ENCODE results near the gene ZNF672.

The ZNF672 gene

DNA sequence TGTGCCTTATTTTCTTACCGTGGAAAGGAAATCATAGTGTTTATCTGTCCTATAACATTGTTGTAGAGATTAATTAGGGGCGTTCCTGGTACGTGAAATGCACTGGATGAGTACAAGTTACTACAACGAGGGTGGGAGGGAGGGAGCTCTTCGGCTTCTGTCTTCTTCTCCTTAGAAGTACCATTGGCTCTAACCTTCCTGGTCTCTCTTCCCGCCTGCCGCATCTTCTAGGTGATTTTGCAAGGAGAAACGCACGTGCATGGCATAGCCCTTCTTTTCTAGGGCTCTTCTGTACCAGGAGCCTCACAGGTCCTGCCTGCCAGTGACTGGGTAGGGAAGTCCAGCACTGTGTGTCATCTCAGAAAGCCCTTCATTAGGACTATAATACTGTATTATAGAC, 29.1 kb upstream of the ZNF672 start:
- ATAC-seq (ENCODE audit: low read depth), result no peak
- no peaks in the 10 kb centered on the region for H3K27me3 ChIP-seq (ENCODE audit: insufficient read depth, poor library complexity, severe bottlenecking)
- H3K27ac ChIP-seq (ENCODE audit: poor library complexity, severe bottlenecking), result no peak overlapping the region
- no peak overlapping the region for H3K4me3 ChIP-seq (ENCODE audit: severe bottlenecking)
- H3K9me3 ChIP-seq (ENCODE audit: severe bottlenecking), result no peaks in the 10 kb centered on the region
- DNase-seq (ENCODE audit: low spot score), result no peak
- H3K4me1 ChIP-seq (ENCODE audit: insufficient read depth, poor library complexity, severe bottlenecking), result no peaks in the 10 kb centered on the region
- TF ChIP-seq, protein P1, sequence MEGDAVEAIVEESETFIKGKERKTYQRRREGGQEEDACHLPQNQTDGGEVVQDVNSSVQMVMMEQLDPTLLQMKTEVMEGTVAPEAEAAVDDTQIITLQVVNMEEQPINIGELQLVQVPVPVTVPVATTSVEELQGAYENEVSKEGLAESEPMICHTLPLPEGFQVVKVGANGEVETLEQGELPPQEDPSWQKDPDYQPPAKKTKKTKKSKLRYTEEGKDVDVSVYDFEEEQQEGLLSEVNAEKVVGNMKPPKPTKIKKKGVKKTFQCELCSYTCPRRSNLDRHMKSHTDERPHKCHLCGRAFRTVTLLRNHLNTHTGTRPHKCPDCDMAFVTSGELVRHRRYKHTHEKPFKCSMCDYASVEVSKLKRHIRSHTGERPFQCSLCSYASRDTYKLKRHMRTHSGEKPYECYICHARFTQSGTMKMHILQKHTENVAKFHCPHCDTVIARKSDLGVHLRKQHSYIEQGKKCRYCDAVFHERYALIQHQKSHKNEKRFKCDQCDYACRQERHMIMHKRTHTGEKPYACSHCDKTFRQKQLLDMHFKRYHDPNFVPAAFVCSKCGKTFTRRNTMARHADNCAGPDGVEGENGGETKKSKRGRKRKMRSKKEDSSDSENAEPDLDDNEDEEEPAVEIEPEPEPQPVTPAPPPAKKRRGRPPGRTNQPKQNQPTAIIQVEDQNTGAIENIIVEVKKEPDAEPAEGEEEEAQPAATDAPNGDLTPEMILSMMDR (IDR thresholded peaks at IDR 0.05; ENCODE audit: poor library complexity, severe bottlenecking), result no peak
- no peaks in the 10 kb centered on the region; the same call in 1 of the 2 replicates for H3K36me3 ChIP-seq (ENCODE audit: low read depth)

DNA sequence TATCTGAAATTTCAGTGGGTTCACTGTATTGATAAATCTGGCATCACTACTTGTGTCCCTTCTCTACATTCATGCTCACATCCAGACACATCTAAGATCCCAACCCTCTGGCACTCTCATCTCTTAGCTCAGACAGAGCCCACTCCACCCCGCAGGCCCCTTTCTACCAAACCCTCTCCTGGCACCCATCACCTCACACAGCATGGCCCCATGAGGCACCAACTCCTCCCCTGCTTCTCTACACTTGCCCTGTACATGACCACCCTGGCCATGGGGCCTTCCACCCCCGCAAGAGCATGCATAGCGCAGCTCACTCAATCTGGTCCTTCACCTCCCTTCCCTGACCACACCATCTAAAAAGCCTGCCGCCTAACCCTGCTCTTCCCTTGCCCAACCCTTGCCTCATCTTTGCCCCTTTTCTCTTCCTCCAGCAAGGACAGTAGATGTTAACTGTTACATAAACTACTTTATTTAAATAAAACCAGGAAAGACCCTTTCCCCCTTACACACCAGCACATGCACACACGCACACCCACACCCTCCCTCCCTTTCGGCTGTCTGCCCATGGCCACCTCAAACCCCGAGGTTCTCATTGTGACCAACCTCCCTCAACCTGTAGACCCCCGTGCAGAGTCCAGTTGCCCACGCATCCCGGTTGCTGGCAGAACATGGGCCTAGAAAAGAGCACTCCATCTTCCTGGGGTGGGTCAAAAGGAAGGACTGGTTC, 27.9 kb upstream of the ZNF672 start:
- Histone ChIP-seq H3K27me3 (ENCODE audit: insufficient read depth, poor library complexity, severe bottlenecking) (no peaks in the 10 kb centered on the region), H3K4me3 (ENCODE audit: severe bottlenecking) (no peak overlapping the region), H3K9me3 (ENCODE audit: severe bottlenecking) (no peaks in the 10 kb centered on the region), H3K4me1 (ENCODE audit: insufficient read depth, poor library complexity, severe bottlenecking) (no peaks in the 10 kb centered on the region), H3K27ac (ENCODE audit: poor library complexity, severe bottlenecking) (no peak overlapping the region), H3K36me3 (ENCODE audit: low read depth) (peaks cover 4% of the 10 kb centered on the region)
- no peak for ATAC-seq (ENCODE audit: low read depth)
- TF ChIP-seq, protein P1 (IDR thresholded peaks at IDR 0.05; ENCODE audit: poor library complexity, severe bottlenecking), result no peak
- DNase-seq (ENCODE audit: low spot score), result no peak

DNA sequence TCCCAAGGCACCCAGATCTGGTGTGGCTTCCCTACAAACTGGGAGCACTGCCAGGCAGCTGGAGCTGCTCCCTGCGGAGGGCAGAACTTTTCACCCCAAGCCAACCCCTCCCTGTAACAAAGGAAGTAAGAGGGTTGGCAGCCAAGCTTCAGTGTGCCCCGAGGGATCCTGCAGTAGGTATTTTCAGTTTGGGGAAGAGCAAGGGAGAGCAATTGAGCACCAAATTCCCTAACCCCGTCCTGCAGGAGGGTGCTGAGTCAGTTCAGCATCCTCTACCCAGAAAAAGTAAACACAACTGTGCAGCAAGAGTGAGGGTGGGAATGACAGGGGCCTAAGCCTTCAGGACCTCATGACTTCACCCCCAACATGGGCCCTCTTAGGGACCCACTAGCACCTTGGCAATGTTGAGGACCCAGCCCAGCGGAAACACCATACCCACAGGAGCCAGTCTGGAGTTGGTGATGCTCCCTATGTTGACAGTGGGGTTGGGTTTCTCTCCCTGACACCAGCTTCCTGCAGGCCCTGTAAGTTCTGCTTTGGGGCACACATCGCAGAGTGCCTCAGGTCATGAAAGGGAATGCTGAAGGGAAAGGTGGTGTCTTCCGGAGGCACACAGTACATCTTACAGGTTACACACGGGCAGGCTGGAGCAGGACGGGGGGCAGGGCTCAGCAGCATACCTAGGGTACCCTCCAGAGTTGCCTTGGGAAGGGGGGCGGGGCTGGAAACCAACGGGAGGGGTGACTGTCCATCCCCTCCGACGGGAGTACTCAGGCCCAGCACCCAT, 27.1 kb upstream of the ZNF672 start:
- no peak overlapping the region for H3K27ac ChIP-seq (ENCODE audit: poor library complexity, severe bottlenecking)
- no peaks in the 10 kb centered on the region for H3K4me1 ChIP-seq (ENCODE audit: insufficient read depth, poor library complexity, severe bottlenecking)
- H3K36me3 ChIP-seq (ENCODE audit: low read depth), result peaks cover 9% of the 10 kb centered on the region
- TF ChIP-seq, protein P1 (IDR thresholded peaks at IDR 0.05; ENCODE audit: poor library complexity, severe bottlenecking), result no peak
- no peaks in the 10 kb centered on the region for H3K9me3 ChIP-seq (ENCODE audit: severe bottlenecking)
- H3K27me3 ChIP-seq (ENCODE audit: insufficient read depth, poor library complexity, severe bottlenecking), result no peaks in the 10 kb centered on the region
- ATAC-seq (ENCODE audit: low read depth) (no peak), DNase-seq (ENCODE audit: low spot score) (no peak)
- H3K4me3 ChIP-seq (ENCODE audit: severe bottlenecking), result no peak overlapping the region

DNA sequence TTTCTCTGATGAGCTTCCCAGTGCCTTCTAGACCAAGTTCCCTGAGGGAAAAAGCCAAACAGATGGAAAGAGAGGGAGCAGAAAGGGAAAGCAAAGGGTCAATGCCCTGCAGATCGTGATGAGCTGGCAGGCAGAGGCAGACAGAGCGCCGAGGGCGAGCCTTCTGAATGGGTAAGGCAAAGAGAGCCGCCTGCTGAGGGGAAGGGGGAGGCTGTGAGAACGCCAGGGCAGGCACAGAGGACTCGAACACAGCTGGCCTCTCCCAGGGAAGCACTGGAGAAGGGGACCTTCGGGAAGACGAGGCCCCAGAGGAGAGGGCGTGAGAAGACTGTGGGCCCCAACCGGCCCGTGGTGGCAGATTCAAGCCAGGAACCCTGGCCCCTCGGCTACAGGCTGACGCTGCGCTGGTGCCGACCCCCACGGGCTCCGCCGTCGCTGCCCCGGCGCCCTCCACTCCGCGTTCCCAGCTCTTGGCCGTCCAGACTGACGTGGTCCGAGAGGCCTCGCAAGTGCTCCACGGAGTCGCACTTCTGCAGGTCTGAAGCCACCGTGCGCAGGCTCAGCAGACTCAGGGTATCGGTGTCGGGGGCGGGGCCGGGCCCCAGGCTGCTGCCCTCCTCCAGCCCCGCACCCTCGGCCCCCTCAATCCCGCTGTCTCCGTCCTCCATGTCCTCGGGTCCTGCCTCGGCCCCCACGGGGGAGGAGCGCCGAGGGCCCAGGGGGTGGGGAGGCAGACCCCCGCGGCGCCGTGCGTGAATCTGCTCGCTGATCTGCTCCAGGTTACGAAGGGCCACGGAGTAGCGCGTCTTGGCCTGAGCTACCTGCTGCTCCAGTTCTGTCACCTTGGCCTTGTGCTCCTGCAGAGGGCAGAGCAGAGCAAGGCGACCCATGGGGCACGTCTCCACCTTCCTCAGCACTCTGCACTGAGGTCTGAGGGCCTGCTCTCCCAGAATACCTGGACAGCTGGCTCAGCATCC, 26.2 kb upstream of the ZNF672 start:
- H3K4me1 ChIP-seq (ENCODE audit: insufficient read depth, poor library complexity, severe bottlenecking), result no peaks in the 10 kb centered on the region
- no peak overlapping the region for H3K27ac ChIP-seq (ENCODE audit: poor library complexity, severe bottlenecking)
- TF ChIP-seq, protein P1 (IDR thresholded peaks at IDR 0.05; ENCODE audit: poor library complexity, severe bottlenecking), result no peak
- H3K9me3 ChIP-seq (ENCODE audit: severe bottlenecking), result no peaks in the 10 kb centered on the region
- H3K4me3 ChIP-seq (ENCODE audit: severe bottlenecking), result no peak overlapping the region
- H3K27me3 ChIP-seq (ENCODE audit: insufficient read depth, poor library complexity, severe bottlenecking), result no peaks in the 10 kb centered on the region
- H3K36me3 ChIP-seq (ENCODE audit: low read depth), result peaks cover 9% of the 10 kb centered on the region
- ATAC-seq (ENCODE audit: low read depth) (no peak; the same call in 2 of the 3 replicates), DNase-seq (ENCODE audit: low spot score) (no peak)

Data from RWPE2 (cell line).